Measurements from ENCODE around the gene MYO7A.
"Not testable (repeated sequence)": the region's sequence is repeated elsewhere in the genome, so short reads cannot be mapped to it uniquely, and the experiment has no call there.

MYO7A gene

DNA sequence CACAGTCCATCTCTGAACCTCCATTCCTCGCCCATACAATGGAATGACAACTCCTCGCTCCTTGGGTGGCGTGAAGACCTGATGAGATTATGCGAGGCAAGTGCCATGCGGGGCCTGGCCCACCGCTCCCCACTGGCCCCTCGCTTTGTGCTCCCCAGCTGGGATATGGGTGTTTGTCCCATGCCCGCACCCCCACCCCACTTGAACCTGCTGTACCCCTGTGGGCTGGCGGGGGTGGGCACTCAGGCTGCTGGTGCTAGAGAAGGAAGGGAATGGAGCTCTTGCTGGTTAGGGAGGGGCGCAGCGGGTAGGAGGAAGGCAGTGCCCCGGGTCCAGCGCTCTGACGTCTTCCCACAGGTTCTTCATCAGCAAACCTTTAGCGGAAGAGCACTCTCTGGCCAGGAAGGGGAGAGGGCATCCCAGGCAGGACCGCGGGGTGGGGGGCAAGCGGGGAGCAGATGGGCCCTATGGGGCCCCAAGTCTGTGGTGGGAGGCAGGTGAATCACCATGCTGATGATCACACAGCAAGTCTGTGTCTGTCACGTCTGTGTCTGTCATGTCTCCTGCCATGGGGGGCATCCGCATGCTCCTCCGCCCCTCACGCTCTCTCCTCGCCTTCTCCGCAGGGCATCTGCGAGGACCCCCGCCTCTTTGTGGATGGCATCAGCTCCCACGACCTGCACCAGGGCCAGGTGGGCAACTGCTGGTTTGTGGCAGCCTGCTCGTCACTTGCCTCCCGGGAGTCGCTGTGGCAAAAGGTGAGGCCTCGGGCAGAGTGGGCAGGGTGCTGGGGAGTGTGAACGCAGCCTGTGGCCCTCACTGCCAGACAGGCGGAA lies 34.8 kb upstream of the MYO7A start:
- DNase-seq = no peak

DNA sequence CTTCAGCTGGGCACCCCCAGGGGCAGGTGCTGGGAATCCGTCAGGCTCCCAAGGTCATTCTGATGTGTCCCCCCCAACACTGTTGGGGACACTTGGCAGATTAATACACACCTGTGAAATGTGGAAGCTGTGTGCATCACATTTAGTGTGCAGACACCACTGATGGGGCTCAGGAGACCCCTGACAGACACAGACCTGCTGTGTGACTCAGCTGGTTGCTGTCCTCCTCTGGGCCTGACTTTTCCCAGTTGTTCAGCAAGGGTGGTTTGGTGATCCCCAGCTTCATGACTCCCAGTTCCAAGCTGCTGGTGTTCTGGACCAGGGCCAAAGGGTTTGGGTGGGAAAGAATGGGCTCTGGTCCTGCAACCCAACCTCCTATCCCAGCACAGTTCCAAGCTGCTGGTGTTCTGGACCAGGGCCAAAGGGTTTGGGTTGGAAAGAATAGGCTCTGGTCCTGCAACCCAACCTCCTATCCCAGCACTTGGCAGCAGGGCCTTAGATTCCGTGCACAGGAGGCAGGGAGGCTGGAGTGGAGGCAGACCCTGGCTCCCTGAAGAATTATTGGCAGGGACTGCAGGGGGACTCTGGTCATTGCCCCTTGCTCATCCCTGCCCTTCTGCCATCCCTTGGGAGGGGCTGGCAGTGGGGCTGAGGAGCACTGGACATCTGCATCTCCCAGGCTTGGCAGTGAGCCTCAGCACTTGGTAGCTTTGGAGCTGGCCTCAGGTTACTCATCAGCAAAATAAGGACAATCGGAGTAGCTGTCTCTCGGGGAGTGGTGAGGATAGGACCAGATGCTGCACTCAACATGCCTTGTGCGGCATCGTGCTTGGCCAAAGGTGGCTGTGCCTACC lies 33.8 kb upstream of the MYO7A start:
- no peak for DNase-seq

DNA sequence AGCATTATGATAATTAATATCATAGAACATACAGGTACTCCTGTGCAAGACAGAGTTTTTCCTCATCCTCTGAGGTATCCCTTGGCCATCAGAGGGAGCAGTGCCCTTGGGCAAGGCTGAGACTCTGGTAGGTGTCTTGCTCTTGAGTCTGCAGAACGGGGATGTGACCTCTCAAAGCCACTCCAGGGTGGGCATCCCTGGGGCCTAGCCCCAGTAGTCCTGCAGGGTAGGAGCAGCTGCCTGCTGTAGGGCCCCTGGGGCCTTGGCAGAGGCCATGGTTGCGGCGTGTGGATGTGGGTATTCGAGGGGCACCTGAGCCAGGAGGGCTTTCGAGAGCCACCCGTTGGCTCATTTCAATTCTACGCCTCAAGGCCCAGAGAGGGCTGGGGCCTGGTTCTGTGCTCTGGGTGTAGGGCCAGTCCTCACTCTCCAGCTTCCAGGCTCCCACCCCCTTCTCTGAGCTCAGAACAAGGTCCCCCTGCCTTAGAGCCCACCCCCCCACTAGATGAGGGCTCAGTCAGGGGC lies 33.1 kb upstream of the MYO7A start:
- no peak for DNase-seq

DNA sequence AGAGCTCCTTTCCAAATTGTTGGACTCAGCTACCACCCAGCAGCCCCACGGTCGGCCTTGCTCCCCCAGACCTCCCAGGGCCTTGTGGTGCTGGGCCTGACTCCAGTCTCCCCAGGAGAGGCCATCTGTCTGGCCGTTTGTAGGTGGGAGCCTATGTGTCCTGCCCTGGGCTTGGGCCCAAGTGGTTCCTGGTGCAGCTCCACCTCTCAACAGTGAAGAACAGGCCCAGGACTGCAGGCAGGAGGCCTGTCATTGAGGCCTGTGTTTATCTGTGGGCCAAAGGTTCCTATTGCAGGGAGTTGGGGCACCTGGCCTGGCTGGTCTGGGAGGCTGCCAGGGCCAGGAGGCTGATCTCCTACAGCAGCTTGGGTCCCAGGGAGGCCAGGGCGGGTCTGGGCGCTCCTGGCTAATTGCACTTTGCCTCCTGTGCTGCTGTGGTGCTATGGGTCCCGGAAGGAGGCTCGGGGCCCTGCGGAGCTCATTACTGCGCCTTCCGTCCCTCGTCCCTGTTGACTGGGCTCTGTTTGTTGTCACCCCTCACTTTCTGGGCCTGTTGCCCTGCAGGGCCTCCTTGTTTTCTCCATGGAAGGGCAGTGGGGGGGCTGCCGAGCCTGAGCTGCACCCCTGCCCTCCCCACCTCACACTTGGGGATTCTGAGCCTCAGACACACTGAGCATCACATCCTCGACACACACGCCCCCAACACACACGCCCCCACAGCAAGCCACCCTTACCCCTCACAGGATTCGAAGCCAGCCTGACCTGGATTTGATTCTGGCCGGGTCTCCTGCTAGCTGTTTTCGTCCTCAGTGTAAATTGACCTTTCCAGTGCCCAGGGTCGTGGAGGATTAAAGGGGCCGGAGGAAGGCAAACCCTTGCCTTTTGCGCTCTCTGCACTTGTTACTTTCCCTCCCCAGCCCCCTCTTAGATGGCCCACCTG lies 32.2 kb upstream of the MYO7A start:
- DNase-seq = no peak

DNA sequence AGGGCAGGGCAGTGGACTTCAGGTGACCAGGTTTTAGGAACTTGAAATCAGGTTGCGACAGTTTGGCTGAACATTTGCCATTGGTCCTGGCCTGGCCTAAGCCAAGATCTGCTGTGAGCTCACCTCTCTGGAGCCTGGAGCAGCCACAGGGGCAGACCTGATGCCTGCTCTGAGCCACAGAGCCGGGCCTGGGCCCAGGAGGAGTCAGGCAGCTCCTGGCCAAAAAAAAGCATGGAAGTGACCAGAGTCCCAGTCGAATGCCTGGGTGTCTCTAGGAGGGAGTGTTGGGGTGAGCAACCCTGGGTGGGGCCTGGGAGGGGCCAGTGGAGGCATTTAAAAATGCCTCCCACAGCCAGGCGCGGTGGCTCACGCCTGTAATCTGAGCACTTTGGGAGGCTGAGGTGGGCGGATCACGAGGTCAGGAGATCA lies 31.4 kb upstream of the MYO7A start:
- DNase-seq = no peak

DNA sequence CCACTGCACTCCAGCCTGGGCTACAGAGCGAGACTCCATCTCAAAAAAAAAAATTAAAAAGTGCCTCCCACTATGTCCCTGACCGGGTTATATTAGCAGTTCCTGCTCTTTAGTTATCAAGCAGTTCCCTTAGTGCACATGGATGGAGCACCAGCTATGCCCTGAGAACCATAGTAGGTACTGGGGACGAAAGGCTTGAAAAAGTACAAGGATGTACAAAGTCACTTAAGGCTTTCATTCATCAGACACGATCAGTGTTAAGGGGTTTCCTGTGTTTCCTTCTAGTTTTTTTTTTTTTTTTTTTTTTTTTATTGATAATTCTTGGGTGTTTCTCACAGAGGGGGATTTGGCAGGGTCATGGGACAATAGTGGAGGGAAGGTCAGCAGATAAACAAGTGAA lies 30.9 kb upstream of the MYO7A start:
- DNase-seq = not testable (repeated sequence)

DNA sequence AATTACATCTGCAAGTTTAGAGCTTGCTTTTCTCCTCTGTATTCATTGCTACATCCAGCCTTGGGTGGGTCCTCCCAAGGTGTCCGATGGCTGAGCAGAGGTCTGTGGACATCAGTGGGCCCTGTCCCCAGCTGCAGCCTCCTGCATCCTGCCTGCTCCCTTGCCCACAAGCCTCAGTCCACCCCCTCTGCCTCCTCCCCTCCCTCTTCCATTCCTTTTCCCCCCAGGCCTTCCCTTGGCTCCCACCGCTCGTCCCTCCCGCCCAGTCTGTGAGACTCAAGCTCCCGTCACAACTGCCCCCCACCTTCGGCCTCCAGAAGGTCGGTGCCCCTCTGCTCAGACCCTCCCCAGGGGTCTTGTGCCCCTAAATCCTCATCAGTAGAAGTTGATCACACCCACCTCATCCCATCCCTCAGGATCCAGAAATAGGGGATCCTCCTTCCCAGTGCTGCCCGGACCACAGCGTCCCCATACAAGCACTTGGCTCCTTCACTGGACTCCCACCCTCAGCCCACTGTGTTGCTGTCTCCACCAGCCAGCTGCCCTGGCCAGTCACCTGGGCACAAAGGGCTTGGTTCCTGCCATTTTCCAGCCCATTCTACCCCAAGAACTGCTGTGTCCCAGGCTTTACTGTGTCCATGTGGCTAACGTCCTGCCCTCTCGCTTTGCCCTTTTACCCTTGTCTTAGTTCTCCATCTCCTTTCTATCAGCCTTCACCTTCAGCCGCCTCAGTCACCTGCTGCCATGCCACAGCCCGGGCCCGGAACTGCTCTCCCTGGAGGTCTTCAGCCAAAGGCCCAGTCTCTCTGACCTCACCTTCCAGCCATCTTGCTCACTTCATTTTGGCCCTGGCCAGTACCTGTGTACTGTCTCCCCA lies 27.6 kb upstream of the MYO7A start:
- no peak for DNase-seq

DNA sequence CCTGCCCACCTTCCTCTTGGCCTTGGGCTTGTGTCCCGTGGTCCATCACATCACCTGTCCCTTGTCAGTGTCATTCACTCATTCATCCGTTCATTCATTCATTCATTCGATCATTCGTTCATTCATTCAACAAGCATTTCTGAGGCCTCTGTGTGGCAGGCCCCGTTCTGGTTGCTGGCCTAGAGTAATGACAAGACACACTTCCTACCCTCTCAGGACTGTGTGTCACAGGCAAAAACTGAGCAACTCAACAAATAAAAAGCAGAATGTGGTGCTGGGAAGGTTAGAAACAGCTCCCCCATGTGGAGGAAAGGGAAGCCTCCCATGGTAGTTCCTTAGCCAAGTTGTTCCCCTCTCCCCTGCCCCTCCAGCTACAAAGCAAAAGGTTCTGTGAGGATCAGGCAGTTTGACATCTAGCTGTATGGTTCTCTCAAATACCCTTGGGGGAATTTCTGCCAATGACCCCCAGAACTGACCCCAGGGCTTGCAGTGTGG lies 27.0 kb upstream of the MYO7A start:
- DNase-seq = no peak

DNA sequence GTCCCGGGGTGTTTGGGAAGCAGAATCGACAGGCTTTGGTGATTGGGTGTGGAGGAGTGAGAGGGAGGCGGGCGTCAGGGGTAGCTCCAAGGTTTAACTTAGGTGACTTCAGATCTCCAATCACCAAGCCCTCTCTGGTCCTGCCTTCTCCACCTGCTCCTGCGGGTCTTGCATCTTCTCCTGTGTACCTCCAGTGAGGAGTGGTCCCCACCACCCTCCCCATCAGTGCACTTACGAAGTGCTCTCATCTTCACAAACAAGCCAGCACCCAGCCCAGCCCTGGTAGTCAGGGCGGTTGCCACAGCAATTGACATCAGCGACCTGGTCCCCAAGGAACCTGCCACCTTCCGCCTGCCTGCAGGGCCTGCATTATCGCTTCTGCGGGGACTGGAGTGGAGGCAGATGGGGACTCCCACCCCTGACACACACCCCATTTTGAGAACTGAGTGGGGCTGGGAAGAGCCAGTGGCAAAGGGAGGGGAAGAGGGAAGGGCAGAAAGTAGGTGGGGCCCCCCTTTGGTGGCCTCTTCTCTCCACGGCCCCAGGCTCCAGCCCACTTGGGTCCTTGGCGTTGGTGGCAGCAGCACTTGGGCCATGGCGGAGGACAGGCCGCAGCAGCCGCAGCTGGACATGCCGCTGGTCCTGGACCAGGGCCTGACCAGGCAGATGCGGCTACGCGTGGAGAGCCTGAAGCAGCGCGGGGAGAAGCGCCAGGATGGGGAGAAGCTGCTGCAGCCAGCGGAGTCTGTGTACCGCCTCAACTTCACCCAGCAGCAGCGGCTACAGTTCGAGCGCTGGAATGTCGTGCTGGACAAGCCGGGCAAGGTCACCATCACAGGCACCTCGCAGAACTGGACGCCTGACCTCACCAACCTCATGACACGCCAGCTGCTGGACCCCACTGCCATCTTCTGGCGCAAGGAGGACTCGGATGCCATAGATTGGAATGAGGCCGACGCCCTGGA lies 25.5 kb upstream of the MYO7A start, which contains the start of gene OMP:
TSS of gene OMP (plus strand) at position 595 of the 965 bp plus-strand sequence. CDS start at position 595, 0 bp downstream.
- DNase-seq = no peak

DNA sequence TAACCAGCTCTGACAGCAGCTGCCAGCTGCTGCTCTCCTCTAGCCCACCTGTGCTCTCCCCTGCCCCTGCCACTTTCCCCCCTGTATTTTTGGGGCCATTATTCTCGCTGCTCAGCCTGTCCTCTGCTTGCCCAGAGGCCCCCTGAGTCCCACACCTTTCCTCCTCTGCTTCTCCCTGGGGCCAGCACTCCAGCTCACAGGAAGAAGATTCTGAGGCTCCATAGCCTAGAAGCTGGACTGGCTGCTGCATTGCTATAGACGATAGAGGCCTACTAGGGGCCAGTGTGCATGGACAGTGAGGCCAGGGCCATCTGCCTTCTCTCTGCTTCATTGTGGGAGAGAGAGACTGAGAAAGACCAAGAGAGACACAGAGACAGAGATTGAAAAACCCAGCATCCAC lies 24.7 kb upstream of the MYO7A start:
- DNase-seq = no peak

DNA sequence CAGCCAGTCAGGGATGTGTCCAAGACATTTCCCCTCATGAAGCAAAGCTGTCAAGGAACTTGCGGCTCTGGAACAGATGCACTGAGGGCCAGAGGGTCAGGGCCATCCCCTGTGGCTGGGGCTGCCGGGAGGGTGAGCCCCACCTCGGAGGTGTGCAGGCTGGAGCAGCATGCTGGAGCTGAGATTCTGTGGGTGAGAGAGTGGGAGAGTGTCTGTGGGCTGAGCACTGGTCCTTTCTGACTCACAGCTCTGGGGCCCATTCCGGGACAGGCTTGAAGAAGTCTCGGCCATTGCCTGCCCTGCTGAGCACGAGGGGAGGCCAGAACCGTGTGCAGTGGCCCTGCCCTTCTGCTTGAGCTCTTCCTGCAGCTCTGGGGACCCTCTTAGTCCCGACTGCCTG lies 23.3 kb upstream of the MYO7A start:
- no peak for DNase-seq

DNA sequence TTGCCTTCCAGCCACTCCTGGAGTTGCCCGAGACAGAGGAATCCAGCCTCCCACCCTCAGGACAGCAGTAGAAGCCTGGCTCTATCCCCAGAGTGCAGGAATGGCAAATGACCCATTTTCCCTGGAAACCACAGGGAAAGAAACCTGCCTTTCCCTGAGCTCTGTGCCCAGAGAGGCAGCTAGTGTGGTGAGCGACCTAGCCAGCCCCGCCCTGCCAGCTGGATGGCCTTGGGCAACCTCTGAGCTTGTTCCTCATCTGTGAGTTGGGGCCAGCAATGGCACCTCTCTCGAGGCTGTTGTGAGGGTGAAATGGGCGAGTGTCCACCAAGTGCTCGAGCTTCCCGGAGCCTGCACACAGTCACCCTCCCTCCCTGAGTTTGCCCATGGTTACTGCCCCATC lies 21.7 kb upstream of the MYO7A start:
- no peak for DNase-seq

DNA sequence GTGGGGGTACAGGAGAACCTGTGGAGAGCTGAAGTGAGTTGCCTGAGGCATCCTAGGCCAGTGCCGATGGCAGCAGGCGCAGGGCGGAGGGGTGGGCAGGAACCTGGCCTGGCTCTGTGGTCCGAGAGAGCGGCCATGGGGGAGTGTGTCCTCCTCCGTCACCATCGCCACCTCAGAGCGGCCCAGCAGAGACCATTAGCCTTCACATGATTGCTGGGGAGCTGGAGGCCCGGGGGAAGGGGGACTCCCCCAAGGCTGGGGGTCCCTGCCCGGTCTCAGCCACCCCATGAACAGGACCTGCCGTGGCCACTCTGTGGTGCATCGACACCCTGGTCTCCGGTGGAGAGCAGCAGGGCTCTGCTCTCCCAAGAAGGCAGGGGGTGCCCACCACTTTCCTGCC lies 21.3 kb upstream of the MYO7A start:
- DNase-seq = no peak

DNA sequence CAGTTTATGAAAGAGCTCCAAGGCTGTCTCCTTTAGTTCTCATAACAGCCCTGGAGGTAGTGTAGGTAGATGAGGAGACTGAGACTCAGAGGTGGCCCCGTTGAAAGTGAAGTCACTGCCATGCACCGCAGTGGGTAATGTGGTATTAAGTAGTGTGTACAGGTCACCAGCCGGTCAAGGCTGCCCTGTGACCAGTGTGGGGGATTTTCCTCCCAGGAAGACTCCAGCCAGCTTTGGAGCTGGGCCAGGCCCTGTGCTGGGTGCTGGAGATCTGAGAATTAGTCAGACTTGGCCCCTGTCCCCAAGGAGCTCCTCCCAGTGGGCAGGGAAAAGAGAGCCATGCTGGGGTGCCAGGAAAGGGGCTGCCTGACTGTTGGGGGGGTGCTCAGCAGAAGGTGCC lies 20.1 kb upstream of the MYO7A start:
- no peak for DNase-seq

DNA sequence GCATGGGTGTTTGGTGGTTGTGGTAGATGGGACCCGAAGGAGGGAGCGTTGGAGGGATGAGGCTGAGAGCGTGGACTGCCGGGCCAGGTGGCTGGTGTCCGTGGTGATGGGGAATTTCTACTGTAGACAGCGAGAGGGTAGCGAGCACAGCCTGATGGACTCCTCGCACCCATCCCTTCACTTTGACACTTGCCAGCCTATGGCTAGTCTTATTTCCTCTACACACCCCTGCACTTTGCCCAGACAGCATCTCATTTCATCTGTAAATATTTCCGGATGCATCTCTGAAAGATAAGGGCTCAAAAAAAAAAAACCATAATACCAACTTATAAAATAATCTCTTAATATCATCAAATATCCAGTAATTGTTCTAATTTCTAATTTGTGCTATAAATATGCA lies 19.6 kb upstream of the MYO7A start:
- no peak for DNase-seq

DNA sequence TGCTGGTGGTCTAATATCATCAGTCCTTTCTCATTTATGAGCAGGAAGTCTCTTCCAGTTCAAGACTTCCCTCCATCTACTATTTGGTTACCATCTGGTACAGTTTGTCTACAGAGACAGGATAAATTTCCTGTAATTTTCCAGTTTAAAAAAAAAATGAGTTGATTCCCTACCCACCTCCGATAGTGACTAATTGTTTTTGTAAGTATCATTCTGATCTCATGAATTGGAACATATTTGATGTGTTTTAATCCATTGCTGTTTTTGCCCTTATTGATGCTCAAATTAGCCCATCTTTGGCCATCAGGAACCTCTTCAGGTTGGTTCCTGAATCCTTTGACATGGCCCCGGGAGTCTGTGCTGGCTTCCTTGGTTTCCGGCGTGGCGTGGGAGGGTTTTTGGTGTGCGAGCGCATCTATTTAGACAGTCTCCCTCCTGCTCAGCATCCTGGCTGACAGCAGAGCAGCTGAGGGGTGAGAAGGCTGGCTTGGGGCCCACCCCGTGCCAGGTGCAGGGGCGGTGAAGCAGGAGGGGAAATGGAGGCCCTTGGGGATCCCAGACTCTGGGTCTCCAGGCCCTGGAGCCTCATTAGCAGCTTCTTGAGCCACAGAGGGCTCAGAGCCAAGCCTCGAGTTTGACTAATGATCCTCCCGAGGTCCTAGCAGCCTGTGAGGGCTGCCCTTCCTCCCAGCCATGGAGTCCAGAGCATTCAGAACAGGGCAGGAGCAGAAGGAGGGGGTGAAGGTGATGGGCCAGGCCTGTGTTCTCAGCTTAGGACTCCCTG lies 18.6 kb upstream of the MYO7A start:
- DNase-seq = no peak

DNA sequence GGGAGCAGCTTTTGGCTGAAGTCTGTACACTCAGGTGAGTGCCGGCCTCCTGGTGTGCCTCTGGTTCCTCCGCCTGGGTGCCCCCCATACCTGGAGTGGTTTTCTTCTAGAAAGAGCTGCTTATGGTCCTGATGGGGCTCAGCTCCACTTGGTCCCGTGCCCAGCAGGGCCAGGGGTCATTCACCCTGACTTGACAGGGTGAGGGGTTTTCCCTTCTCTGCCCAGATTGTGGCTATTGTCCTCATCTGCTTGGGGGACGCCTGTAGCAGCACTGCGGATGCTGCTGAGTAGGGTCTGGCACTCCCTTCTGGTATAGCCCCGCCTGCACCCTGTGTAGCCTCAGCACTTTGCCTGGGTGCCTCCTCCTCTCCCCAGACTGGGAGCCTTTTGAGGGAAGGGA lies 17.2 kb upstream of the MYO7A start:
- no peak for DNase-seq

DNA sequence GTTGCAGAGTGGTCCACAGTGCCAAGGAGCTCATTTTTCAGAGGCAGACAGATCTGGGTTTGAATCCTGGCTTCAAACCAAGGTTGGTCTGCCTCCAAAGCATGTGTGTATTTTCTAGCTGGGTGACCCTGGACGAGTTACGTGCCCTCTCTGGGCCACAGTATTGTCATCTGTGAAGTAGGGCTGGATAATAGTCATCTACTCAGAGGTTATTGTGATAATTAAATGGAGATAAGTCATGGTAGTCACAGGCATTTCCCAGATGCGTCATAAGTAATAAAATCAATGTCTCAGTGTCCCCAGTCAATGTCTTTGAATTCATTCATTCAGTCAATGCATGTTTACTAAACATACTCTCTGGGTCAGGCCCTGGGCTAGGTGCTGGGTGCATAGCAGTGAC lies 16.8 kb upstream of the MYO7A start:
- DNase-seq = no peak

DNA sequence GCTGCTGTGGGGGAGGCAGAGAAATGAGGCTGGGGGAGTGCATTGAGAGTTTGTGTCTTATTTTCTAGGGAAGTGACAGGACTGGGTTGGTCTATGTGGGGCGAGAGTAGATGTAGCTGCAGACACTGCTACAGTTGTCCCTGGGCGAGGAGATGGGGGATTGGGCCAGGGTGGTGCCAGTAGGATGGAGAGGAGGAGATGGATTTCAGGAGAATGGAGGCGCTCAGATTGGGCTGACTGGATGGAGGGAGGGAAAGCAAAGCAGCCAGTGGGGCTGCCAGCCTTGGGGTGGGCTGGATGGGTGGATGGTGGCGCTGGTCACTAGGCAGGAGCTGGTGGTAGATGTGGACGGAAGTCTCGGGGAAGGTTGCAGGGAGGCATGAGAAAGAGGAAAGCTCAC lies 16.1 kb upstream of the MYO7A start:
- no peak for DNase-seq
